ENCODE results near the gene MCU.

GRCh38 chr10:72757732-72758131 lies 65.8 kb downstream of the MCU start:
- TF ChIP-seq POLR2A (IDR thresholded peaks at IDR 0.05; ENCODE audit: low read length) (no peak), GATA1 (IDR thresholded peaks at IDR 0.05; ENCODE audit: low read depth, low read length) (no peak)
